Colonic mucosa (tissue), 4 donors: Measurements from ENCODE around the gene CHRNE. TPM values are rescaled to one million over a fixed set of nuclear protein-coding genes. Genes with fewer than 3 reads are reported as not detected.
"Not testable (repeated sequence)": the region's sequence is repeated elsewhere in the genome, so short reads cannot be mapped to it uniquely, and the experiment has no call there.

Experiments used
- DNase-seq: peaks from one replicate; pipeline ENCODE4 v3.0.0-alpha.2; 2020
- H3K27ac ChIP-seq: fragments of 200-600 bp; one replicate; pipeline ENCODE4 v1.8.0; 2021
- H3K27me3 ChIP-seq: fragments of 200-600 bp; one replicate; pipeline ENCODE4 v1.8.0; 2021
- H3K36me3 ChIP-seq: fragments of 200-600 bp; one replicate; pipeline ENCODE4 v1.8.0; 2021
- H3K4me1 ChIP-seq: fragments of 200-600 bp; one replicate; pipeline ENCODE4 v1.8.0; 2021; ENCODE audit warnings: mild to moderate bottlenecking
- H3K4me3 ChIP-seq: fragments of 200-600 bp; one replicate; pipeline ENCODE4 v1.8.0; 2021
- H3K9ac ChIP-seq, 2 donors: one replicate each; pipeline ENCODE4 v1.7.0; 2013; ENCODE audit warnings: control low read depth in 2 of 2, low read depth in 2 of 2, low read length in 2 of 2
- H3K9me3 ChIP-seq: fragments of 200-600 bp; one replicate; pipeline ENCODE4 v1.8.0; 2021
- CTCF ChIP-seq: fragments of 200-600 bp; IDR thresholded peaks from one replicate; pipeline ENCODE4 v1.8.0; 2022; ENCODE audit warnings: antibody characterized with exemption, mild to moderate bottlenecking
- intact Hi-C: fragments of 100-400 bp; cut with DNase I; formaldehyde crosslinking; loops from one replicate; pipeline ENCODE4 v1.14.1; 2022
- total RNA-seq, 2 donors: library from RNA; stranded (reverse); fragmentation: NEBNext Ultra II Directional in 1 of 2; extraction: Animal tissue kit (Norgen Biotek cat#: 25700) in 1 of 2; gene quantifications; one replicate each; pipeline ENCODE4 v1.2.1, GENCODE V29; 2021
- donor health status: healthy.
- donor health status: DM: no; HTN: no; CAD: no.
- donor health status: DM: no; HTN: no; CAD: no.

The CHRNE gene
- total RNA-seq, 2 donors from 2014 or later, result 1.1 TPM; not detected in 1

DNA sequence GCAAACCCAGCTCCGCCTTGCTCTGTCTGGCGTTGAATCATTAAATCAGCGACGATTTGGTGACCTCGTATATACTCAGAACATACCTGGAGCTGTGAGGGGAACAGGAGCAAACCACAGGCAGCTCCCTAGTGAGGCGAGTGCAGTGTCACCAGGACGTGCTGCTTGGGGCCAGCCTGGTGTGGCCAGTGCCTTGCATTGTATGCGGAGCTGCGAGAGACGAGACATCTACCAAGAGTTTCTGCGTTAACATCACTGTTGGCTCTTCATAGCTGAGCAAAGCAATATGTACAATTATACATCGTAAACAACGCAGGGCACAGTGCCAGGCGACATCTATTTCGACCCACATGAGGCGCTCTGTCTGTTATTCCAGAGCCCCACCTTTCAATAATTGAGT is 41.8 kb downstream of the CHRNE start:
- Histone ChIP-seq H3K36me3 (no peaks in the 10 kb centered on the region), H3K4me1 (peaks cover 6% of the 10 kb centered on the region), H3K4me3 (no peak overlapping the region), H3K9me3 (no peaks in the 10 kb centered on the region), H3K27ac (no peak overlapping the region), H3K27me3 (no peaks in the 10 kb centered on the region), H3K9ac (no peak overlapping the region)
- DNase-seq, result no peak
- TF ChIP-seq CTCF, result no peak
- intact Hi-C loops, result no loop called here

- Histone ChIP-seq H3K36me3 (no peaks in the 10 kb centered on the region), H3K27ac (no peak overlapping the region), H3K9me3 (no peaks in the 10 kb centered on the region), H3K4me1 (peaks cover 6% of the 10 kb centered on the region), H3K9ac (no peak overlapping the region), H3K4me3 (no peak overlapping the region), H3K27me3 (no peaks in the 10 kb centered on the region)
- no peak for TF ChIP-seq CTCF
- no peak for DNase-seq
- intact Hi-C loops, result no loop called here
These were observed 42.2 kb downstream of the CHRNE start for GRCh38 chr17:4860651-4861050.

- Histone ChIP-seq H3K27me3 (no peaks in the 10 kb centered on the region), H3K4me1 (peaks cover 6% of the 10 kb centered on the region), H3K36me3 (no peaks in the 10 kb centered on the region), H3K4me3 (no peak overlapping the region), H3K9ac (no peak overlapping the region), H3K9me3 (no peaks in the 10 kb centered on the region), H3K27ac (no peak overlapping the region)
- no peak for TF ChIP-seq CTCF
- no peak for DNase-seq
- intact Hi-C loops, result no loop called here
These were observed 42.9 kb downstream of the CHRNE start for GRCh38 chr17:4859816-4860625.

- intact Hi-C loops, result no loop called here
- Histone ChIP-seq H3K27me3 (no peaks in the 10 kb centered on the region), H3K4me1 (peaks cover 6% of the 10 kb centered on the region), H3K4me3 (no peak overlapping the region), H3K27ac (peak overlapping the region; percentile 50), H3K9ac (no peak overlapping the region), H3K9me3 (no peaks in the 10 kb centered on the region), H3K36me3 (no peaks in the 10 kb centered on the region)
- TF ChIP-seq CTCF, result no peak
- peak; percentile 35 for DNase-seq
These were observed 44.0 kb downstream of the CHRNE start for GRCh38 chr17:4858882-4859260.

- intact Hi-C loops, result no loop called here
- Histone ChIP-seq H3K4me3 (no peak overlapping the region), H3K36me3 (no peaks in the 10 kb centered on the region), H3K27ac (peak overlapping the region; percentile 50), H3K9ac (peak overlapping the region in 1 of 2 donors; percentile 6), H3K9me3 (no peaks in the 10 kb centered on the region), H3K27me3 (no peaks in the 10 kb centered on the region), H3K4me1 (peaks cover 6% of the 10 kb centered on the region)
- TF ChIP-seq CTCF, result no peak
- no peak for DNase-seq
These were observed 44.6 kb downstream of the CHRNE start for GRCh38 chr17:4858068-4858881.

- not testable (repeated sequence) for H3K4me1 ChIP-seq
These were observed 45.6 kb downstream of the CHRNE start for GRCh38 chr17:4857347-4857746.

More at GRCh38 chr17:4857347-4857746, 45.6 kb downstream of the CHRNE start:
- DNase-seq, H3K4me3 ChIP-seq, H3K27me3 ChIP-seq, intact Hi-C loops, H3K9me3 ChIP-seq, H3K27ac ChIP-seq, H3K36me3 ChIP-seq, H3K9ac ChIP-seq: not testable (repeated sequence)
